ELF-1 (cell line): ENCODE results near the gene SHROOM1.

Source experiments
- DNase-seq: peaks from one replicate; pipeline ENCODE4 v3.0.0-alpha.2; 2016; ENCODE audit warnings: low read depth, low spot score

Gene SHROOM1

DNA sequence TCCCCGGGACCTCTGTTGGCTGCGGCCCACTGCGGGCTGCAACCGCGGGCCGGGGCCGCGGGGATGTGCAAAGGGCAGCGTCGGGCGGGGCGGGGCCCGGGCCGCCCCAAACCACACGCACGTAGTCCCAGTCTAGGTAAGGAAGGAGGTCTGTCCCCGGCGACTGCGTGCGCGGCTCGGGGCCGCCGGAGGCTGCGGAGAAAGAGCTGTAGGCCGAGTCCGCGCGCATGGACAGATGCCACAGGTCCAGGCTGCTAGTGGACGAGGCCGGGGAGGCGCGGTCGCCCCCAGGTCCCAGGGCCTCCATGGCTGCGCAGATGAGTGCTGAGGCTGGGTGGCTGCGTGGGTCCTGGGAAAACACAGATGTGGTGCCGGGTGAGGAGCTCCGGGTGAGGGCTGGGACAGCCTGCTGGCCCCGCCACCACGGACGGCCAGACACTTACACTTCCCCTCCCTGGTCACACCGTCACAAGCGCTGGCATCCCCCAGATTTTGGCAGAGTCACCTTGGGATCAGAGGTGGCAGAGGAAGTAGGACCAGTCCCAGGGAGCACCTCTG, 4.5 kb downstream of the SHROOM1 start:
- DNase-seq = peak; percentile 58

DNA sequence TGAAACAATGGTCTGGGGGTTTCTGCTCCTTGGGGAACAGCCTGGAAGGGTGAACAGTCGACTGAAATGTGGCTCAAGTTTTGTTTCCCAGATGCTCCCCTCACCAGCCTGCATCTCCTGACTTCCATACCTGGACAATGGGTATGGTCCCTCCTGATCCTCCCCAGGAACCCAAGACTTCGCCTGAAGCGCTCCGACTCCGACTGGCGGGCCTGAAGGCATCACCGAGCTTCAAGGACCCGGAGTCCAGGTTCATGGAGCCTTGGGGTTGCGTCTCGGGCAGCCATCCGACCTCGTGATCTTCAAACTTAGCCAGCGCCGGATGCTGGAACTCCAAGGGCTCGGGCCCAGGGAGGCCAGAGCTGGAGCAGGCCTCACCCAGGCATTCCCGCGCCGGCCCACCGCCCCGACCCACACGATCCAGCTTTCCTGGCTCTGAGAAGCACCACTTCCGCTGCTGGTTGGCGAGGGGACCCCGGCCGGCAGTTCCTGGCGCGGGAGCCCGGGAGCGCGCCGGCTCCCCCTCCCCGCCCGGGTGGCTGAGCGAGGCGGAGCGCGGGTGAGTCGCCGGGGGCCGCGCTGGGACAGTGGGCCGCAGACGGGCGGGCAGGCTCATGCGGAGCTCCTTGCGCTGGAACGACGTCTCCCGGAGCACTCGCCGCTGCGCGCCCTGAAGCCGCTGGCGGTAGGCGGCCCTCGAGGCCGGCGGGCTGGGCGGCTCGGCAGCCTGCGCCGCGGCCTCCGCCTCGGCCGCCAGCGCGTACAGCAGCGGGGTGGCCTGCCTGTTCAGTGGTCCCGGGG, 5.2 kb downstream of the SHROOM1 start:
- peak; percentile 50 for DNase-seq

DNA sequence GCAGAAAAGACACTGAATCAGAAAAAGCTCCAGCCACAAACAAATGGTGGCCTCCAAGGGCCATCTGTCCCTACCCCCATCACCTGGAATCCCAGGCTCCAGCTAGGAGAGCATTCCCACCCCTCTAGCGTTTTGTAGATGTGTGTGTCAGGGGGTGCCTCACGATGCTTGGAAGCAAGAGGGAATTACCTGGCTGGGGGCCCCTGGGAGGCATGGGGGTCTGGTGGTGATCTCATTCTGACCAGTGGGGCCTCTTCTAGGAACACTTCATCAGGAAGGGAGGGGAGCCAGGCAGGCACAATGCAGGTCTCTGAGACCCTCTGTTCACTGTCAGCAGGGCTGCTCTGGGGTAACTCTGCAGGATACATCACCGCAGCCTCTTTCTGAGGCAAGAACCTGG, 6.0 kb downstream of the SHROOM1 start:
- no peak for DNase-seq

DNA sequence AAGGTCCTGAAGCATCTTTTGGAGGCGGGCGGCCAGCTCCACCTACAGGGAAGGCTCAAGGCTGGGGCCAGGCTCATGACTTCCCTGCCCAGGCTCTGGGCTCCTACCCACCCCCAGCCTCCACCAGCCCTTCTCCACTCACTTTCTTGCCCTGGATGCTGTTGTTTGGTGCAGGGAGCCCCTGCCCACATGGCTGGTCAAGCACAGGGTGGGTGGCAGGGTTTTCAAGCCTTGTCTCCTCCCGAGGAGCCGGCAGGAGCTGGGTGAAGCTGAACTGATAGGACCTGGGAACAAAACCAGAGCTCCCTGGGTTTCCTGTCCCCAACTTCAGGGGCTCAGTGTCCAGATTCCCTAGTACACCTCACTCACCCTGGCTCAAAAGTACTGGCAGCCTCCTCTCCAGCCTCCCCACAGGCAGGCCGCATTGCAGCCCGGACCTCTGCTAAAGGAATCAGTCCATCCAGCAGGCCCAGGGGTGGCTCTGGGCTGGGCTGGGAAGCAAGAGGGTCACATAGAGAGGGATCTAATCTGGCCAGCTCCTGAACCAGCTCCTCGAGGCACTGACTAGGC, 6.9 kb downstream of the SHROOM1 start:
- DNase-seq = no peak

DNA sequence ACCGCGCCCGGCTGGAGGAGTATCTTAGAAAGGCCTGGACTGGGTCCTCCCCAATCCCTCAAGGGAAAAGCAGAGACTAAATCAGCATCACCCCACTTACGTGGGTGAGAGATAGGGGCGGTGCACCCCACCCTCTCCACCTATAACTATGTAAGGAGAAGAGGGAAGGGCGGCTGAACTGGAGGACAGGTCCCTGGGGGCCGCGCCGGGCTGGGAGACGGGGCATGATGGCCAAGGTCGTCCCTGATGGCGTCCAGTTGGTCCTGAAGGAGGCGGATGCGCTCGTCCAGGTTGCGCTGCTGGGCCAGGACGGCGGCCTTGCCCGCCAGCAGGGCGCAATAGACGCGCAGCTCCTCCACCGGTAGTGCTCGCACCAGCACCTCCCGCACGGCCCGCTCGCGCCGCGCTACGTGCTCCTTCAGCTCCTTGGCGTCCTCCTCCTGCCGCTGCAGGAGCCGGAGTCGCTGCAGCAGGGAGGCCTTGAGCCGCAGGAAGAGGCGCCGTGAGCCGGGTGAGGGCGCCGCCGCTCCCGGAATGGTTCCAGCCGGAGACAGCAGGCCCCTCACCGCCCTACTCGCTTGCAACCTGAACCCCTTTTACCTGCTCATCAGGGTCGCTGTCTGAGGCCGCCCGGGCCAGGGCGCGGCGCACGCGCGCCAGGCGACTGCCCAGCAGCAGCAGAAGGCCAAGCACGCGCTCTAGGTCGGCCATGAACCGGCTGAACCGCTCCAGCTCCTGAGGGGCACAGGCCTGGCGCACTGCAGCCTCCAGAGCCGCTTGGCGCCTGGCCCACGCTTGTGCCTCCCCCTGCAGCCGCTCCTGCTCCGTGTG, 7.6 kb downstream of the SHROOM1 start:
- DNase-seq = peak; percentile 94

DNA sequence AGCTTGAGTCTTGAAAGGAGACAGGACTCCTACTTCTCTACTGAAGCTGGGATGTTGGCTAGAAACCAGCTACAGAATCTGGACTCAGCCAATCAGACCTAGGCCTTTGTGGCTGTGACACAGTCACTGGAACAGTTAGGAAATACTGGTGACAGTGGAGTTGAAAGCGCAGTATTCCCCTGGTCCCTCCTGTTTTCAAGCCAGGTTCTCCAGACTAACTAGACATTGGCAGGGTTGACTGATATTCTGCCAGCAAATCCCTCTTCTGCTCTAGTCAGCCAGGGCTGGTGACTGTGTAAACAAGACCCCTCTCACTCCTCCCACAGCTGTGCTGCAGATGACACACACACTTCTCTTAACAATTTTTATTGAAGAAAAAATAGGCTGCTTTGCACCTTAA, 8.7 kb downstream of the SHROOM1 start:
- no peak for DNase-seq

DNA sequence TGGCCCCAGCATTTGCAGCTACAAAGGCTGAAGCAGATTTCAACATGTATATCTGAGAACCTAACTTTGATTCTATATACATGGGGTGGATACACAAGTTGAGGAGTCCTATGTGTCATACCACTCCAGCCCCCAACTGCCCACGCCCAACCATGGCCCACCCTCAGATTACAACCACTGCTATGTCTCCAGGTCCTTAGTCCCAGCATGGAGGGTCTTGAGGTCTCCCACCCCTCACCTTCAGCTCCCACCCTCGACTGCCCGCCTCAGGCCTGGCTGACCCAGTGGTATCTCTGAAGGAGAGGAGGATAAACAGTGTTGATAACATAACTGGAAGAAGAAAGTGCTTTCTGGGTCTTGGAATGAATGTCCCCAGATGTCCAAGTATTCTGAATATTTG, 9.1 kb downstream of the SHROOM1 start:
- no peak for DNase-seq

DNA sequence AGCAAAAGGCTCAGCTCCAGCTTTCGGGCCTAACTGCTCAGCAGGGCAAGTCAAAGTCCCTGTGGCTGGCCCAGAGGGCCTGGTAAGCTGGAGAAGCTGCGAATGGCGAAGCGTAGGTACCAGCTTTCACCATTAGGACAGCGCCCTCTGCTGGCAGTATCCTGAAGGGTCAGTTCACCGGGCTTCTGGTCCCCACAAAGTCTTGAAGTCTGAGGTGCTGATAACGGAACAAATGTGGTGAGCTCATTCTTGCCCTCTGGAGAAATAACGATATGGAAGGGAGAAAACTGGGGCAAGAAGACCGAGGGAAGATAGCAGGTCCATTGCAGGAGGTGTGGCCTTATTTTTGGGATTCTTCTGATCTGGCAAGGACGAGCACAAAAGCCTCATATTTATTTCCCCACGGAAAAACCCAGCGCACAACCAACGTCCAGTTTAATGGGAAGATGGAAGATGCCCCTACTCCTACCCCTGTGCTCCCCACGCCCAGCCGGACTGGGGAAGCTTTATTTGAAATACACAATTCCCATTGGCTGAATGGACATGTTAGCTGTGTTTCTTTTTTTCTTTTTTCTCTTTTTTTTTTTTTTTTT, 10.2 kb downstream of the SHROOM1 start:
- DNase-seq = peak; percentile 94

DNA sequence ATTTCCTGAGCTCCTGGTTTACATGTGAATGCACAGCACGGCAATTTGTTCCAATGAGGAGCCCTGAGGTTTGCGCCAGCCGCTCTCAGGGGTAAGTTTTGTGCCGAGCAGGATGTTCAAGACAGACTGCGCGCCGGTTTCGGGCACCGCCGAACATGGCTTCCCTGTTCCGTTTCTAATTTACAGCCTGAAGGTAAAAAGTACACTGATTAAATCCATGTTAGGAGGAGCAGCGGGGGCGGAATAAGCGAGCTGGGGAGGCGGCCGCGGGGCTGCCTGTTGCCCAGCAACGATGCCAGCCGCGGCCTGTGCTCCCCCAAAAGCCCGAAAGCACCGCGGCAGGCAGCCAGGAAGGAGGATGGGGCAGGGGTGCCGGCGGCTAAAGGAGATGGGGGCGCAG, 11.0 kb downstream of the SHROOM1 start:
- DNase-seq = no peak

DNA sequence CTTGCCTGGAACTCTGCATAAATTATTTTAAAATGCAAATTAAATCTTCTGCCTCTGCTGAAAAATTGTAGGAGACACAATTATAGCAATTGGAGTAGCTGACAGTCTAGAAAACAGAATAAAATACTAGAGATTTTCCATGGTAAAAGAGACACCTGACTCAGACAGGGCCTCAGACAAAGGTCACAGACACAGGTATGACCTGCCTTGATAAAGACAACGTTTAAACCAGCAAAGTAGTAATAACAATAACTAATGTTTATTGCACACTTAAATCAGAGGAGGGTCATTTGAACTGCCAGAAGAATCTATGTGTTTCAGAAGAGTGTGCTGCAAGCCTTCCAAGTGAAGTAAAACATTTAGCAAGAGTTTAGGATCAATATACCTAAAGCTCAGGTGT, 13.4 kb downstream of the SHROOM1 start:
- DNase-seq = no peak

DNA sequence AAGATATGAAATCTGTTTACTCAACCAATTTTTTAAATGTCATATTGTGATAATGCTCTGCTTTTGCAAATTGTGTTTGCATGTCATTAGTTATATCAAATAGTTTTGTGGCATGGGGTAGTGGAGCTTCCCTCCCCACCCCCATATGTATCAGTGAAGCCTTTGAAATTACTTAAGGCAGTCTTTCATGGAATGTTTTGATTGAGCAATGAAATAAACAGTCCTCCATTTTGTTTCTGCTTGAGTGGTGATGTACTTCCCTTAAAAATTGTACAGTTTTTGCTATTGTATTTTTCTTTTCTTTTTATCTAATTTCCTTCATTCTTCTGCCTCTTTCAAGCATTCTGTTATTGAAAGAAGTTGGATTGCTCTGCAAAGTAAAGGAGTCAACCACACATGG, 13.9 kb downstream of the SHROOM1 start:
- DNase-seq = no peak

DNA sequence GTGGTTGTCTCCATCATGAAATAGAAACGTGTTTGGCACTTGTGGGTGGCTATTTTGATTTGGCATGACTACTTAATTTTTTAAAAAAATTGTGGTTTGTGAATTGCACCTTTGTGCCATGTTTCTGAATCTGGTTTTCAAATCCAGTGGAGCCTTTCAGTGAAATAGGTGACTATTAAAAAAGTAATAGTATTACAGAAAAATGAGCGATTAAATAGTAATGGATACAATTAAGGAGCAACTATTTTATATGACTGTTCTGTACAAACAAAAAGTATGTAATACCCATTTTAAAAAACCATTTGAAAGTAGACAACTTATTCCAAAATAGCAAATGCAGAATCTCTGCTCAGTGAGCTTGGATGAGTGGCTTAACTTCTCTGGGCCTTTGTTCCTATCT, 14.4 kb downstream of the SHROOM1 start:
- no peak for DNase-seq

DNA sequence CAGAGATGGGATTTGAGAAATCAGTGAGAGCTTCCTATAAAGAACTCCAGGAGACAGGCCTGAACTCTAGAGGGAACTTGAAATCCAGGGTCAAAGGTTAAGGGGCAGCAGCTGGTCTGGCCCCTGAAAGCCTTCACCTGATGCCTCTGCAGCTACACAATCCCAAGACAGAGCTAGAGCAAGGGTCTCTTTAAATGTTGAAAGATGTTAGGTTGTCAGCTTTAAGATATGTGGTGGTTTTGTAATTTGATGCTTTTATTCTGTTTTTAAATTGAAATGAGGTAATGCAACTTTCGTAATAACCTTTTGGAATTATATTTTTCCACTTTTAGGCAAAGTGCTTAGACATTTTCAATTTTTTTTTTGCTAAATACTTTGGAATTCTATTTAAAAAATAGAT, 15.0 kb downstream of the SHROOM1 start:
- DNase-seq = no peak

DNA sequence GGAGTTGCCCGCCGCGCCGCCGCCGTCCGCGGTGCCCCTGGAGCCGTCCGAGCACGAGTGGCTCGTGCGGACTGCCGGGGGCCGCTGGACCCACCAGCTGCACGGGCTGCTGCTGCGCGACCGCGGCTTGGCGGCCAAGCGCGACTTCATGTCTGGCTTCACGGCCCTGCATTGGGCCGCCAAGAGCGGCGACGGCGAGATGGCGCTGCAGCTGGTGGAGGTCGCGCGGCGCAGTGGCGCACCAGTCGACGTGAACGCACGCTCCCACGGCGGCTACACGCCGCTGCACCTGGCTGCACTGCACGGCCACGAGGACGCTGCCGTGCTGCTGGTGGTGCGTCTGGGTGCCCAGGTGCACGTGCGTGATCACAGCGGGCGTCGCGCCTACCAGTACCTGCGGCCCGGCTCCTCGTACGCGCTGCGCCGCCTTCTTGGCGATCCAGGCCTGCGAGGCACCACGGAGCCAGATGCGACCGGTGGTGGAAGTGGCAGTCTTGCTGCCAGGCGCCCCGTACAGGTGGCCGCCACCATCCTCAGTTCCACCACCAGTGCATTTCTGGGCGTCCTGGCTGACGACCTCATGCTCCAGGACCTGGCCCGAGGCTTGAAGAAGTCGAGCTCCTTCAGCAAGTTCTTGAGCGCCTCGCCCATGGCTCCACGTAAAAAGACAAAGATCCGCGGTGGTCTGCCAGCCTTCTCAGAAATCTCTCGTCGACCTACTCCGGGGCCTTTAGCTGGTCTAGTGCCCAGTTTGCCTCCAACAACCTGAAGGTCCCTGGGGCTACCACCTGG, 15.7 kb downstream of the SHROOM1 start:
- DNase-seq = peak; percentile 49

DNA sequence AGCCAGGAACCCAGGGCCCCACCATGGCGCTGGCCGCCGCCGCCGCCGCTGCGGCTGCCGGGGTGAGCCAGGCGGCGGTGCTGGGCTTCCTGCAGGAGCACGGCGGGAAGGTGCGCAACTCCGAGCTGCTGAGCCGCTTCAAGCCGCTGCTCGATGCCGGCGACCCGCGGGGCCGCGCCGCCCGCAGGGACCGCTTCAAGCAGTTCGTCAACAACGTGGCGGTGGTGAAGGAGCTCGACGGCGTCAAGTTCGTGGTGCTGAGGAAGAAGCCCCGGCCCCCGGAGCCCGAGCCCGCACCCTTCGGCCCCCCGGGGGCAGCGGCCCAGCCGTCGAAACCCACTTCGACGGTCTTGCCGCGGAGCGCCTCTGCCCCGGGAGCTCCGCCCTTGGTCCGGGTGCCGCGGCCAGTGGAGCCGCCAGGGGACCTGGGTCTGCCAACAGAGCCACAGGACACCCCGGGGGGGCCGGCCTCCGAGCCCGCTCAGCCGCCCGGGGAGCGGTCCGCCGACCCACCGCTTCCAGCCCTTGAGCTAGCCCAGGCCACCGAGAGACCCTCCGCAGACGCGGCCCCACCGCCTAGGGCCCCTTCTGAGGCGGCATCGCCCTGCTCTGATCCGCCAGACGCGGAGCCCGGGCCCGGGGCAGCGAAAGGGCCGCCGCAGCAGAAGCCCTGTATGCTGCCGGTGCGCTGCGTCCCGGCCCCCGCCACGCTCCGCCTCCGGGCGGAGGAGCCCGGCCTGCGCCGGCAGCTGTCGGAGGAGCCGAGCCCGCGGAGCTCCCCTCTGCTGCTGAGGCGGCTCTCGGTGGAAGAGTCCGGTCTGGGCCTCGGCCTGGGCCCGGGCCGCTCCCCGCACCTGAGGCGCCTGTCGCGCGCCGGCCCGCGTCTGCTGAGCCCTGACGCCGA, 16.6 kb downstream of the SHROOM1 start:
- peak; percentile 65 for DNase-seq

DNA sequence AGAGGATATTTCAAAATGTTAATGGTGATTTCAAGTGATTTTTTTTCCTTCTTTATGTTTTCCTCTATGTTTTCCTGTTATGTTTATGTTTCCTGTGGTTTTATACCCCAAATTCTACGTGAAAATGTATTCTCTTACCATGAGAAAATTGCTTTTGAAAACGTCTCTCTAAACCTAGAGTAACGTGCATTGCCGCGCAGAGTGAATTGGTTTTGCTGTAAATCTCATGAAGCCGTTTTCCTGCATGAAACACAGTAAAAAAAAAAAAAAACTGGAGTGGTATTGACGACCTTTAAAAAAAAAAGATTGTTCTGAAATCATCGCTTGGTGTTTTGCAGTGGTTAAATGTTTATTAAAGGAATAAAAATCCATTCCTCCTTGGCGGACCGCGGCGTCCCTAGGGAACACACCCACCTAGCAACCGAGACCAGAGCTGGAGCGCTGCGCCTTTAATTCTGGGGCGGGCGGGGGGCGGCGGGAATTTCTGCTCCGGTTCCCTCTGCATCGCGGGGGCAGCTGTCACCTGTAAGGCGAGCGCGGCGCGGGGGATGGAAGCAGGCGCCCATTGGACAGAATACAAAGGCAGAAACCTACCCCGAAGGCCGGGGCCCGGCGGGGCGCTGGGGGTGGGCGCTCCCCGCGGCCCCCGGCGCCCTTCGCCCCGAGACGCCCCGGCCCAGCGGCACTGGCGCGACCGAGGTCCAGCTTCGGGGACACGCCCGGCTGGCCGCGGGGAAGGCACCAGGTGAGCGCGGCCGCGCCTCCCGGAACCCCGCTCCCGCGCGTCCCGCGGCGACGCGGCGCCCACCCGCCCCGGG, 17.5 kb downstream of the SHROOM1 start, which contains the start of gene SOWAHA:
SOWAHA (plus strand) TSS at position 522 of the 818 bp plus-strand sequence. CDS start 320 bp downstream, outside the sequence.
- DNase-seq = no peak

DNA sequence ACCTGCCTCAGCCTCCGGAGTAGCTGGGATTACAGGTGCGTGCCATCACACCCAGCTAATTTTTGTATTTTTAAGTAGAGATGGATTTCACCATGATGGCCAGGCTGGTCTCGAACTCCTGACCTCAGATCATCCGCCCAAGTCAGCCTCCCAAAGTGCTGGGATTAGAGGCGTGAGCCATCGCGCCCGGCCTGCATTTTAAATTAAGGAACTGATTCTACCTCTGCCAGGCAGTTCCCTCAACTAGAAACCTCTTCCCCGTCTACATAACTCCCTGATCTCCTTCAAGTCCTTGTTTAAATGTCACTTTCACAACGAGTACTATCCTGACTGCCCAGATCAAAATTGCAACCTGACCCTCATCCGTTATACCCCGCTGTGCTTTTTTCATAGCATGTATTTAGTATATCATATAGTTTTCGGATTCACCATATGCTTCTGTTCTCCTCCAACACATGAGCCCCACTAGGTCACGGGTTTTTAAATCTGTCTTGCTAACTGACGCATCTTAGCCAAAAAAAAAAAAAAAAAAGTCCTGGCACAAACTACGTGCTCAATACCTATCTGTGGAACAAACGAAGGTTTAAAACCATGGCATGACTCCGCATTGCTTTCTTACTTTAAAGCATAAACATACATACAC, 18.2 kb downstream of the SHROOM1 start:
- DNase-seq = no peak

DNA sequence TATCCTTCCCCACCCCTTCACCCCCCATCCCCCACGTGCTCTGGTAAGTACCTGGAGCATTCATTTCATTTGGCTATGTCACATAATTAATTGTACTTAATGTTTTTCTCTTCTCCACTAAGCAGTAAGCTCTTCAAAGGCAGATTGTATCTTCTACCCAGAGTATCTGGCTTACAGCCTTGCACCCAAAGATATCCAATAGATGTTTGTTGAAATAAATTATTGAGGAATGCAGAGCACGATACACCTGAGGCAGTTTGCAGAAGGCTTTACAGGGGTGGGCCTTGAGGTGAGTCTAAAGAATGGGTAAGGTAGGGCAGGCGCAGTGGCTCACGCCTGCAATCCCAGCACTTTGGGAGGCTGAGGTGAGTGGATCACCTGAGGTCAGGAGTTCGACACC, 19.8 kb downstream of the SHROOM1 start:
- no peak for DNase-seq

DNA sequence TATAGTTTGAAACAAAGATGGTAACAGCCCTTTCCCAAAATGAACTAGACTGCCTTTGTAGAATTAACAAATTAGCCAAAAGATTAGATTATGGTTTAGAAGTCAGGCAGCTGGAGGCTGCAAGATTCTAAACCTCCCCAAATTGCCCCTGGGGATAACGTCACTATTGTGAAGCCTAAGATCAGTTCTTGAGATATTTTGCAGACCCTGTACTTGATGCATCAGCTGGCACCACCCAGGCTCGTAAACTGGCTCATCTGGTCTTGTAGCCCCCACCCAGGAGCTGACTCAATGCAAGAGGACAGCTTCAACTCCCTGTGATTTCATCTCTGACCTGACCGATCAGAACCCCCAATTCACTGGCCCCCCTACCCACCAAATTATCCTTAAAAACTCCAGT, 21.6 kb downstream of the SHROOM1 start:
- peak; percentile 54 for DNase-seq
